ENCODE results near the gene PDE9A.
"Not testable (repeated sequence)": the region's sequence is repeated elsewhere in the genome, so short reads cannot be mapped to it uniquely, and the experiment has no call there.

The PDE9A gene

GRCh38 chr21:42707207-42707830 is 53.9 kb downstream of the PDE9A start:
- DNase-seq (ENCODE audit: low read depth in 2 of 2) = no peak

- no peak for DNase-seq (ENCODE audit: low read depth in 2 of 2)
Observed at GRCh38 chr21:42708107-42708506, 54.7 kb downstream of the PDE9A start.

GRCh38 chr21:42708916-42709315 is 55.5 kb downstream of the PDE9A start:
- not testable (repeated sequence) for DNase-seq (ENCODE audit: low read depth in 2 of 2)

GRCh38 chr21:42711667-42712066 is 58.2 kb downstream of the PDE9A start:
- DNase-seq (ENCODE audit: low read depth in 2 of 2) = no peak

- not testable (repeated sequence) for DNase-seq (ENCODE audit: low read depth in 2 of 2)
Observed at GRCh38 chr21:42715427-42715826, 62.0 kb downstream of the PDE9A start.

- DNase-seq (ENCODE audit: low read depth in 2 of 2) = no peak
Observed at GRCh38 chr21:42716074-42716473, 62.7 kb downstream of the PDE9A start.

GRCh38 chr21:42720484-42720883 is 67.1 kb downstream of the PDE9A start:
- not testable (repeated sequence) for DNase-seq (ENCODE audit: low read depth in 2 of 2)

- no peak for DNase-seq (ENCODE audit: low read depth in 2 of 2)
Observed at GRCh38 chr21:42721341-42721824, 68.0 kb downstream of the PDE9A start.

- no peak for DNase-seq (ENCODE audit: low read depth in 2 of 2)
Observed at GRCh38 chr21:42722153-42722552, 68.7 kb downstream of the PDE9A start.

- DNase-seq (ENCODE audit: low read depth in 2 of 2) = no peak
Observed at GRCh38 chr21:42722808-42723473, 69.5 kb downstream of the PDE9A start.

- DNase-seq (ENCODE audit: low read depth in 2 of 2) = no peak
Observed at GRCh38 chr21:42724226-42724920, 71.0 kb downstream of the PDE9A start.

- no peak for DNase-seq (ENCODE audit: low read depth in 2 of 2)
Observed at GRCh38 chr21:42725416-42725930, 72.1 kb downstream of the PDE9A start.

GRCh38 chr21:42731264-42732032 is 78.0 kb downstream of the PDE9A start:
- no peak for DNase-seq (ENCODE audit: low read depth in 2 of 2)

- DNase-seq (ENCODE audit: low read depth in 2 of 2) = no peak
Observed at GRCh38 chr21:42732033-42732410, 78.6 kb downstream of the PDE9A start.

- DNase-seq (ENCODE audit: low read depth in 2 of 2) = no peak
Observed at GRCh38 chr21:42733037-42733627, 79.7 kb downstream of the PDE9A start.

- no peak for DNase-seq (ENCODE audit: low read depth in 2 of 2)
Observed at GRCh38 chr21:42733874-42734273, 80.5 kb downstream of the PDE9A start.

GRCh38 chr21:42734323-42734971 is 81.0 kb downstream of the PDE9A start:
- no peak for DNase-seq (ENCODE audit: low read depth in 2 of 2)

GRCh38 chr21:42735061-42735460 is 81.6 kb downstream of the PDE9A start:
- DNase-seq (ENCODE audit: low read depth in 2 of 2) = no peak

- no peak for DNase-seq (ENCODE audit: low read depth in 2 of 2)
Observed at GRCh38 chr21:42735944-42736343, 82.5 kb downstream of the PDE9A start.

- no peak for DNase-seq (ENCODE audit: low read depth in 2 of 2)
Observed at GRCh38 chr21:42736646-42737350, 83.4 kb downstream of the PDE9A start.

Measured in stimulated activated CD8-positive, alpha-beta memory T cell treated with anti-CD3 and anti-CD28 coated beads, Interleukin-15, amount 100 ng/mL, for 4 hours (primary cell).